ENCODE measurements around the gene NF1. TPM values are rescaled to one million over a fixed set of nuclear protein-coding genes. Genes with fewer than 3 reads are reported as not detected.
"Not testable (repeated sequence)": the region's sequence is repeated elsewhere in the genome, so short reads cannot be mapped to it uniquely, and the experiment has no call there.

Gene NF1
- polyA plus RNA-seq, 1 of the 3 experiments (the other 2 are of a cell fraction) = 19.6 TPM

DNA sequence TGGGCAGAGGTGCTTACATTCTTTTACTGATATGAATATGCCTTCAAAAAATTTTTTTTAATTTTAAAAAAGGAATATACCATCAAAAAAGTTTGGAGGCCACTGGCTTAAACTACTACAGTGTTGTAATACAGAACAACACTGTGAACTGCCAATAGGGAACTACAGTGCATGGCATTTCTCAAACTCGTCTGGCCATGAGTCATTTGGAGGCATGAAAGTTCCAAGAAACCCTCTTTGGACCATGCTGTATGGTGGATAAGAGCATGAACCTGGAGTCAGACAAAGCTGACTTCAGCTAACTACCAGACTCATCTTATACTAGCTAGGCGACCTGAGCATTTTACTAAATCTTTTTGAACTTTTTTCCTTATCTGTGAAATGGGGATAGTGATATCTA, 9.2 kb upstream of the NF1 start (continued):
- TF ChIP-seq POLR2AphosphoS5 (IDR thresholded peaks at IDR 0.05; ENCODE audit: low read depth, low read length) = no peak
- no peak for TF ChIP-seq EZH2phosphoT487 (IDR thresholded peaks at IDR 0.05; ENCODE audit: borderline replicate concordance, low read depth)
- TF ChIP-seq MAX (IDR thresholded peaks at IDR 0.05; ENCODE audit: low read depth) = peak; percentile 49; the same call in 1 of the 2 replicates
- TF ChIP-seq ZBTB33 (IDR thresholded peaks at IDR 0.05; ENCODE audit: borderline replicate concordance, low read depth) = no peak

- peaks cover 27% of the 10 kb centered on the region for H3F3A ChIP-seq (replicated peaks; ENCODE audit: insufficient read depth)
- H3K9me2 ChIP-seq = no peaks in the 10 kb centered on the region
- peak overlapping the region; percentile 27; the same call in 1 of the 2 replicates for H2AFZ ChIP-seq (ENCODE audit: low read depth)
- TF ChIP-seq FOXM1 (IDR thresholded peaks at IDR 0.05; ENCODE audit: low read depth) (no peak), GABPA (IDR thresholded peaks at IDR 0.05; ENCODE audit: low read depth) (no peak), TAF1 (IDR thresholded peaks at IDR 0.05; ENCODE audit: borderline replicate concordance, low read depth, low read length) (no peak), EP300 (IDR thresholded peaks at IDR 0.05; ENCODE audit: borderline replicate concordance in 1 of 2, low read depth in 1 of 2, low read length in 1 of 2) (no peak), CTCF (IDR thresholded peaks at IDR 0.05) (no peak), ELF1 (IDR thresholded peaks at IDR 0.05) (no peak), RFX5 (IDR thresholded peaks at IDR 0.05; ENCODE audit: low read length) (no peak), NRF1 (IDR thresholded peaks at IDR 0.05; ENCODE audit: low read depth, low read length) (no peak), MXI1 (IDR thresholded peaks at IDR 0.05; ENCODE audit: low read depth, low read length) (no peak), RXRA (IDR thresholded peaks at IDR 0.05; ENCODE audit: borderline replicate concordance, low read depth) (no peak), USF1 (IDR thresholded peaks at IDR 0.05; ENCODE audit: borderline replicate concordance, low read depth) (no peak), CHD2 (IDR thresholded peaks at IDR 0.05; ENCODE audit: low read length, partially characterized antibody) (no peak), TCF12 (IDR thresholded peaks at IDR 0.05) (no peak), SMC3 (IDR thresholded peaks at IDR 0.05; ENCODE audit: low read depth, low read length) (no peak), FOSL2 (IDR thresholded peaks at IDR 0.05; ENCODE audit: borderline replicate concordance, low read depth) (no peak), RAD21 (IDR thresholded peaks at IDR 0.05; ENCODE audit: low read length) (no peak), MEF2A (IDR thresholded peaks at IDR 0.05; ENCODE audit: borderline replicate concordance, low read depth) (no peak), NFIC (IDR thresholded peaks at IDR 0.05; ENCODE audit: borderline replicate concordance) (no peak)
- H3K4me2 ChIP-seq = no peak overlapping the region
- CTCF ChIA-PET = interaction anchor here (0.9 kb wide), 1 partner anchor 349 kb away, joined by 3 read pairs; no protein-coding TSS in a partner anchor
- no peaks in the 10 kb centered on the region for H3K79me2 ChIP-seq (ENCODE audit: insufficient read depth)
- H3K9ac ChIP-seq = no peak overlapping the region
- H3K9me3 ChIP-seq = no peaks in the 10 kb centered on the region
- 87% methylated on average over 3 of the region's 3 CpGs for WGBS (ENCODE audit: low lambda C conversion rate)
- no peaks in the 10 kb centered on the region for H4K20me1 ChIP-seq (ENCODE audit: insufficient read depth)
- no peak for DNase-seq
- H3K36me3 ChIP-seq (replicated peaks in 1 of 2; ENCODE audit: control insufficient read depth in 1 of 2, insufficient read depth in 2 of 2, low read length in 1 of 2) = no peaks in the 10 kb centered on the region
- H3K27me3 ChIP-seq (ENCODE audit: insufficient read depth) = no peaks in the 10 kb centered on the region
- peaks cover 0 to 10% of the 10 kb centered on the region in 2 experiments; a peak in 2 of 4 replicates for H3K4me1 ChIP-seq (ENCODE audit: control insufficient read depth in 1 of 2, insufficient read depth in 2 of 2, low read depth in 1 of 2, low read length in 1 of 2)
- H3K4me3 ChIP-seq (ENCODE audit: low read depth in 2 of 2, low read length in 1 of 2) = no peak overlapping the region
- POLR2A ChIA-PET = no interaction called here
- H3K27ac ChIP-seq (ENCODE audit: low read depth in 2 of 2, low read length in 1 of 2) = no peak overlapping the region
Observed at GRCh38 chr17:31089471-31089870, 5.3 kb upstream of the NF1 start.

DNA sequence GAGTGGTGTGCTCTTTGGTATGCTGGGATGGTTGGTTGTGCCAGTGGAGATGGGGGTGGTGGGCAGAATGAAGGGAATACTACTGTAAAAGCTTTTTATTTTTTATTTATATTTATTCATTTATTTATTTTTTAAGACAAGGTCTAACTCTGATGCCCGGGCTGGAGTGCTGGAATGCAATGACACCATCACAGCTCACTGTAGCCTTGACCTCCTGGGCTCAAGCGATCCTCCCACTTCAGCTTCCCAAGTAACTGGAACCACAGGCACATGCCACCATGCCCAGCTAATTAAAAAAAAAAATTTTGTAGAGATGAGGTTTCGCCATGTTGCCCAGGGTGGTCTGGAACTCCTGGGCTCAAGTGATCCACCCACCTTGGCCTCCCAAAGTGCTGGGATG, 4.1 kb upstream of the NF1 start:
- H3K27ac ChIP-seq (ENCODE audit: low read depth in 2 of 2, low read length in 1 of 2); H3K4me2 ChIP-seq; DNase-seq; H3K4me1 ChIP-seq (ENCODE audit: control insufficient read depth in 1 of 2, insufficient read depth in 2 of 2, low read depth in 1 of 2, low read length in 1 of 2); H3K36me3 ChIP-seq (replicated peaks in 1 of 2; ENCODE audit: control insufficient read depth in 1 of 2, insufficient read depth in 2 of 2, low read length in 1 of 2); H3K9ac ChIP-seq; H3K79me2 ChIP-seq (ENCODE audit: insufficient read depth); H3K27me3 ChIP-seq (ENCODE audit: insufficient read depth); POLR2A ChIA-PET; H4K20me1 ChIP-seq (ENCODE audit: insufficient read depth); H3K9me2 ChIP-seq; H2AFZ ChIP-seq (ENCODE audit: low read depth); H3K9me3 ChIP-seq; H3K4me3 ChIP-seq (ENCODE audit: low read depth in 2 of 2, low read length in 1 of 2): not testable (repeated sequence)
- peaks cover 28% of the 10 kb centered on the region for H3F3A ChIP-seq (replicated peaks; ENCODE audit: insufficient read depth)
- 94% methylated on average over 3 of the region's 3 CpGs for WGBS (ENCODE audit: low lambda C conversion rate)
- CTCF ChIA-PET = interaction anchor here (0.9 kb wide), 1 partner anchor 78 kb away, joined by 4 read pairs; no protein-coding TSS in a partner anchor
